OCI-LY1 (cell line): Measurements from ENCODE around the gene HERPUD2.

Experiments
- EZH2 ChIP-seq: fragments of 200-600 bp; sonication (generic), shearing (Covaris generic); IDR thresholded peaks from 2 replicates; pipeline ENCODE4 v1.8.0; 2017; ENCODE audit warnings: borderline replicate concordance, mixed run types, mild to moderate bottlenecking, antibody characterized with exemption, low read length, moderate library complexity, mixed read lengths
- TF ChIP-seq, protein P1 (sequence below): fragments of 200-600 bp; sonication (generic), shearing (Covaris generic); IDR thresholded peaks from 2 replicates; pipeline ENCODE4 v1.5.1; 2017; ENCODE audit warnings: mild to moderate bottlenecking, antibody characterized with exemption, low read length, moderate library complexity, mixed read lengths

- TF ChIP-seq, protein P1, sequence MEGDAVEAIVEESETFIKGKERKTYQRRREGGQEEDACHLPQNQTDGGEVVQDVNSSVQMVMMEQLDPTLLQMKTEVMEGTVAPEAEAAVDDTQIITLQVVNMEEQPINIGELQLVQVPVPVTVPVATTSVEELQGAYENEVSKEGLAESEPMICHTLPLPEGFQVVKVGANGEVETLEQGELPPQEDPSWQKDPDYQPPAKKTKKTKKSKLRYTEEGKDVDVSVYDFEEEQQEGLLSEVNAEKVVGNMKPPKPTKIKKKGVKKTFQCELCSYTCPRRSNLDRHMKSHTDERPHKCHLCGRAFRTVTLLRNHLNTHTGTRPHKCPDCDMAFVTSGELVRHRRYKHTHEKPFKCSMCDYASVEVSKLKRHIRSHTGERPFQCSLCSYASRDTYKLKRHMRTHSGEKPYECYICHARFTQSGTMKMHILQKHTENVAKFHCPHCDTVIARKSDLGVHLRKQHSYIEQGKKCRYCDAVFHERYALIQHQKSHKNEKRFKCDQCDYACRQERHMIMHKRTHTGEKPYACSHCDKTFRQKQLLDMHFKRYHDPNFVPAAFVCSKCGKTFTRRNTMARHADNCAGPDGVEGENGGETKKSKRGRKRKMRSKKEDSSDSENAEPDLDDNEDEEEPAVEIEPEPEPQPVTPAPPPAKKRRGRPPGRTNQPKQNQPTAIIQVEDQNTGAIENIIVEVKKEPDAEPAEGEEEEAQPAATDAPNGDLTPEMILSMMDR = no peak
- TF ChIP-seq EZH2 = no peak
Measured at GRCh38 chr7:35700865-35701264, 5.9 kb upstream of the HERPUD2 start.
